HCT116 (cell line): Measurements from ENCODE around the gene SP9. TPM values are rescaled to one million over a fixed set of nuclear protein-coding genes. Genes with fewer than 3 reads are reported as not detected.

Source experiments
- ATAC-seq: fragments of 200-7000 bp; cut with Tn5 transposase; 2 replicates; pipeline ENCODE4 v1.9.1; 2020; ENCODE audit warnings: mild to moderate bottlenecking, moderate library complexity
- BruUV-seq: library from RNA; stranded (reverse); fragments of 400-500 nt; replicated peaks from 2 replicates; lab custom pipeline; 2021; lab: Mats Ljungman, UMichigan
- CTCF ChIA-PET: fragments of 300-600 bp; sonication (Branson Sonifier 250); formaldehyde crosslinking; loops from one replicate; lab custom pipeline; 2021; ENCODE audit warnings: antibody characterized with exemption; lab: Charles Lee
- POLR2A ChIA-PET: fragments of 300-600, 350-600 bp; sonication (Branson Sonifier 250); formaldehyde crosslinking; loops from one replicate; lab custom pipeline; 2021; ENCODE audit warnings: antibody characterized with exemption; lab: Charles Lee
- RAD21 ChIA-PET, 2 experiments: fragments of 300-600 bp; sonication (Branson Sonifier 250); formaldehyde crosslinking; loops; one replicate each; lab custom pipeline; 2023; ENCODE audit warnings: low total read pairs in 2 of 2; ENCODE audit not compliant: uncharacterized antibody in 2 of 2, unreplicated experiment in 2 of 2, low non-redundant PET in 1 of 2; lab: Charles Lee
- DNase-seq: peaks from one replicate; pipeline ENCODE4 v3.0.0-alpha.2; 2010; ENCODE audit warnings: low read depth, low spot score
- H2AFZ ChIP-seq: fragments of 200-600 bp; shearing (Covaris generic), sonication (generic); 2 replicates; pipeline ENCODE4 v1.6.1; 2017; ENCODE audit warnings: low read depth, mixed run types, mixed read lengths, antibody characterized with exemption, low read length; ENCODE audit not compliant: poor library complexity, severe bottlenecking
- H3K27ac ChIP-seq: 2 replicates; pipeline ENCODE4 v1.5.1; 2012; ENCODE audit warnings: low read depth, low read length
- H3K27me3 ChIP-seq: fragments of 200-600 bp; sonication (generic); 2 replicates; pipeline ENCODE4 v1.6.1; 2016; ENCODE audit warnings: mixed run types, low read length, mixed read lengths; ENCODE audit not compliant: insufficient read depth
- H3K36me3 ChIP-seq, 2 experiments: fragments of 200-500 bp in 1 of 2; fragments of 200-600 bp in 1 of 2; sonication (Bioruptor generic) in 1 of 2; sonication (generic) in 1 of 2; 2 replicates each; pipeline versions ENCODE4 v1.5.1 to v1.6.1; 2014 to 2016; ENCODE audit warnings: low read length in 2 of 2, inconsistent platforms in 1 of 2, mixed read lengths in 1 of 2, mixed run types in 1 of 2; ENCODE audit not compliant: insufficient read depth in 2 of 2, control insufficient read depth in 1 of 2
- H3K4me1 ChIP-seq, 2 experiments: fragments of 200-600 bp in 1 of 2; sonication (generic) in 1 of 2; 2 replicates each; pipeline versions ENCODE4 v1.5.1 to v1.6.1; 2012 to 2017; ENCODE audit warnings: low read length in 2 of 2, inconsistent platforms in 1 of 2, mild to moderate bottlenecking in 1 of 2, mixed read lengths in 1 of 2, mixed run types in 1 of 2, moderate library complexity in 1 of 2; ENCODE audit not compliant: insufficient read depth in 2 of 2, control insufficient read depth in 1 of 2
- H3K4me2 ChIP-seq: fragments of 200-600 bp; sonication (generic); 2 replicates; pipeline ENCODE4 v1.6.1; 2017; ENCODE audit warnings: mixed run types, low read length, mixed read lengths
- H3K4me3 ChIP-seq, 2 experiments: fragments of 200-600 bp in 1 of 2; sonication (generic) in 1 of 2; replicated peaks in 1 of 2; 2 replicates each; pipeline ENCODE4 v1.5.1; 2011 to 2016; ENCODE audit warnings: low read length in 2 of 2, control low read depth in 1 of 2, low read depth in 1 of 2, mild to moderate bottlenecking in 1 of 2, mixed read lengths in 1 of 2, mixed run types in 1 of 2
- H3K79me2 ChIP-seq: fragments of 200-600 bp; sonication (generic); 2 replicates; pipeline ENCODE4 v1.6.1; 2017; ENCODE audit warnings: mild to moderate bottlenecking, mixed run types, low read length, moderate library complexity, mixed read lengths; ENCODE audit not compliant: insufficient read depth
- H3K9ac ChIP-seq: fragments of 200-600 bp; sonication (generic); 2 replicates; pipeline ENCODE4 v1.6.1; 2016; ENCODE audit warnings: low read length, mixed read lengths
- H3K9me2 ChIP-seq: fragments of 200-600 bp; sonication (generic), shearing (Covaris generic); 2 replicates; pipeline ENCODE4 v1.6.1; 2017; ENCODE audit warnings: mixed run types, mild to moderate bottlenecking, moderate library complexity; ENCODE audit not compliant: insufficient read depth
- H3K9me3 ChIP-seq, 2 experiments: fragments of 200-500 bp in 1 of 2; fragments of 200-600 bp in 1 of 2; sonication (Bioruptor generic) in 1 of 2; sonication (generic) in 1 of 2; 2 replicates each; pipeline ENCODE4 v1.6.1; 2014 to 2017; ENCODE audit warnings: low read length in 2 of 2, mixed read lengths in 2 of 2, inconsistent platforms in 1 of 2, low read depth in 1 of 2, mild to moderate bottlenecking in 1 of 2, mixed run types in 1 of 2, moderate library complexity in 1 of 2; ENCODE audit not compliant: control insufficient read depth in 1 of 2, insufficient read depth in 1 of 2
- H4K20me1 ChIP-seq: fragments of 200-600 bp; sonication (generic), shearing (Covaris generic); 2 replicates; pipeline ENCODE4 v1.6.1; 2017; ENCODE audit warnings: mixed run types, mild to moderate bottlenecking, moderate library complexity; ENCODE audit not compliant: insufficient read depth
- ATF3 ChIP-seq: IDR thresholded peaks from 2 replicates; pipeline ENCODE4 v1.6.1; 2012
- FOSL1 ChIP-seq: IDR thresholded peaks from 2 replicates; pipeline ENCODE4 v1.6.1; 2012; ENCODE audit warnings: low read depth
- RAD21 ChIP-seq: IDR thresholded peaks from 2 replicates; pipeline ENCODE4 v1.6.1; 2012; ENCODE audit warnings: low read depth, mild to moderate bottlenecking
- SP1 ChIP-seq: IDR thresholded peaks from 2 replicates; pipeline ENCODE4 v1.6.1; 2012; ENCODE audit warnings: low read depth
- ZBTB33 ChIP-seq: IDR thresholded peaks from 2 replicates; pipeline ENCODE4 v1.6.1; 2011; ENCODE audit warnings: mild to moderate bottlenecking, low read length, moderate library complexity; ENCODE audit not compliant: insufficient replicate concordance; ENCODE audit errors: extremely low read depth
- ZFX ChIP-seq: fragments of 450-650 bp; IDR thresholded peaks from 2 replicates; pipeline ENCODE4 v1.6.1; 2017
- ZNF274 ChIP-seq: fragments of 200-500 bp; sonication (Bioruptor generic); IDR thresholded peaks from 2 replicates; pipeline ENCODE4 v1.6.1; 2014; ENCODE audit warnings: mild to moderate bottlenecking, low read depth, low read length, inconsistent platforms
- intact Hi-C: fragments of 100-400 bp; cut with micrococcal nuclease; formaldehyde crosslinking; loops from 2 replicates; pipeline ENCODE4 v1.10.0; 2022
- total RNA-seq: library from RNA; stranded (reverse); gene quantifications from one replicate; pipeline ENCODE4 v1.2.1, GENCODE V29; 2021; ENCODE audit not compliant: unreplicated experiment
- TF ChIP-seq, protein P1 (sequence below): IDR thresholded peaks from 2 replicates; pipeline ENCODE4 v1.6.1; 2012
- TF ChIP-seq, protein P2 (sequence below), 3 experiments: fragments of 200-600 bp in 1 of 3; sonication (generic) in 1 of 3; IDR thresholded peaks in 2 of 3; conservative IDR thresholded peaks in 1 of 3; 2 replicates each; pipeline ENCODE4 v1.5.1; 2012 to 2017; ENCODE audit warnings: low read depth in 2 of 3, low read length in 2 of 3, antibody characterized with exemption in 1 of 3, borderline replicate concordance in 1 of 3, control low read depth in 1 of 3, mild to moderate bottlenecking in 1 of 3, mixed read lengths in 1 of 3, mixed run types in 1 of 3, moderate library complexity in 1 of 3; ENCODE audit not compliant: insufficient read depth in 1 of 3

The SP9 gene
- total RNA-seq, 1 experiment from 2014 or later, result 0.69 TPM

- ChIA-PET CTCF (no interaction called here), POLR2A (no interaction called here), RAD21 (no interaction called here)
- no peak overlapping the region for H3K4me2 ChIP-seq
- H3K4me3 ChIP-seq, result no peak overlapping the region
- H3K9me2 ChIP-seq, result no peaks in the 10 kb centered on the region
- H3K27ac ChIP-seq, result no peak overlapping the region
- no peaks in the 10 kb centered on the region for H4K20me1 ChIP-seq
- no peaks in the 10 kb centered on the region for H3K9me3 ChIP-seq
- no peaks in the 10 kb centered on the region for H3K27me3 ChIP-seq
- H3K4me1 ChIP-seq, result peaks cover 0 to 12% of the 10 kb centered on the region in 2 experiments; a peak in 2 of 4 replicates
- H2AFZ ChIP-seq, result no peak overlapping the region
- no peak overlapping the region for H3K9ac ChIP-seq
- no peak for TF ChIP-seq ATF3
- intact Hi-C loops, result loop anchor here (5.0 kb wide), 2 partner anchors 266 to 771 kb away; no protein-coding TSS in a partner anchor
- ATAC-seq (no peak), DNase-seq (no peak)
- BruUV-seq, result no TSS peak
- H3K36me3 ChIP-seq, result peaks cover 0 to 5% of the 10 kb centered on the region in 2 experiments; a peak in 1 of 4 replicates
- H3K79me2 ChIP-seq, result no peaks in the 10 kb centered on the region
Measured at GRCh38 chr2:174343343-174343622, 8.5 kb downstream of the SP9 start.

DNA sequence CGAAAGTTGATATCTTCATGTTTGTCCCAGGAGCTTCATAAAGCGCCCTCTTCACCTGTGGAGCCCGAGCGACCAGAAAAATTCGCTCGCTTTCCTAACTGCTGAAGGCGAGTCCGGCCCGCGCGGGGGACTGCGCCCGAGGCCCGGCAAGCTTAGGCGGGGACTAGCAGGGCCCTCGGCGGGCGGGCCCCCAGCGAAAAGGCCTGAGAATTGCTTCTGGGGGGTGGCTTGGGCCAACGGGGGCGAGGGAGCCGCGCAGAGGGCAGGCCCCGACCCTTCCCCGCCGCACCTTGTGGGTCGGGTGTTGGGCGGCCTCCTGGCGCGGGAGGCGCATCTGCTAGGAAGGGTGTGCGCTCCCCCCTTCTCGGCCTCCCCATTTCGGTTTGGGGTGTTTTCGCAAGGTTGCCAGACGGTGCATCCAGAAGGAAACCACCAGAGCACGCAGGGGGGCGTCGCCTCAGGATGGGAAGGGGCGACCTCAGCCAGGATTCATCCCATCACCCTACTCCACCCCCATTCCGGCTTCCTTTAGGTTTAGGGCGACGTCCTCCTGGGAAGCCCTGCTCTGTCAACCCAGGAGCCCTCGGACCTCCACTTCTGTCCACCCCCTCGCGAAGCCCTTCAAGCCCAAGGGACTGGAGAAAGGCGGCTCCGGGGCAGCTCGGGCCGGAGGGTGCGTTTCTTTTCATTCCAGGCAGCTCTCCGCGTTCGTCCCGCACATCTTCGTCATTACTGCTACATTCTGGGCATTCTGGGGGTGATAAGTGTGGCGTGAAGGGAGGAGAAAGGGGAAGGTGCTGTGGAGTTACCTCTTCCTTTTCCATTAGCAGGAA is 9.1 kb downstream of the SP9 start:
- Histone ChIP-seq H3K4me2 (no peak overlapping the region), H4K20me1 (no peaks in the 10 kb centered on the region), H3K9me3 (no peaks in the 10 kb centered on the region), H3K36me3 (peaks cover 0 to 9% of the 10 kb centered on the region in 2 experiments; a peak in 1 of 4 replicates), H3K9me2 (no peaks in the 10 kb centered on the region), H3K4me1 (peaks cover 0 to 12% of the 10 kb centered on the region in 2 experiments; a peak in 2 of 4 replicates), H3K27ac (no peak overlapping the region), H3K79me2 (no peaks in the 10 kb centered on the region), H3K9ac (no peak overlapping the region), H3K4me3 (no peak overlapping the region), H2AFZ (no peak overlapping the region), H3K27me3 (no peaks in the 10 kb centered on the region)
- DNase-seq (no peak), ATAC-seq (no peak)
- CTCF ChIA-PET, result interaction anchor here (0.8 to 1.2 kb wide), 4 partner anchors 186 to 944 kb away, joined by 3 to 6 read pairs (median 4); no protein-coding TSS in a partner anchor
- POLR2A ChIA-PET, result no interaction called here
- intact Hi-C loops, result loop anchor here (5.0 kb wide), 2 partner anchors 267 to 772 kb away; no protein-coding TSS in a partner anchor
- RAD21 ChIA-PET, result no interaction called here
- no TSS peak for BruUV-seq
- TF ChIP-seq, protein P1, sequence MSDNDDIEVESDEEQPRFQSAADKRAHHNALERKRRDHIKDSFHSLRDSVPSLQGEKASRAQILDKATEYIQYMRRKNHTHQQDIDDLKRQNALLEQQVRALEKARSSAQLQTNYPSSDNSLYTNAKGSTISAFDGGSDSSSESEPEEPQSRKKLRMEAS, result no peak
- TF ChIP-seq SP1 (no peak), RAD21 (no peak), FOSL1 (no peak), ZBTB33 (no peak), ZFX (no peak), ZNF274 (no peak)
- TF ChIP-seq, protein P2, sequence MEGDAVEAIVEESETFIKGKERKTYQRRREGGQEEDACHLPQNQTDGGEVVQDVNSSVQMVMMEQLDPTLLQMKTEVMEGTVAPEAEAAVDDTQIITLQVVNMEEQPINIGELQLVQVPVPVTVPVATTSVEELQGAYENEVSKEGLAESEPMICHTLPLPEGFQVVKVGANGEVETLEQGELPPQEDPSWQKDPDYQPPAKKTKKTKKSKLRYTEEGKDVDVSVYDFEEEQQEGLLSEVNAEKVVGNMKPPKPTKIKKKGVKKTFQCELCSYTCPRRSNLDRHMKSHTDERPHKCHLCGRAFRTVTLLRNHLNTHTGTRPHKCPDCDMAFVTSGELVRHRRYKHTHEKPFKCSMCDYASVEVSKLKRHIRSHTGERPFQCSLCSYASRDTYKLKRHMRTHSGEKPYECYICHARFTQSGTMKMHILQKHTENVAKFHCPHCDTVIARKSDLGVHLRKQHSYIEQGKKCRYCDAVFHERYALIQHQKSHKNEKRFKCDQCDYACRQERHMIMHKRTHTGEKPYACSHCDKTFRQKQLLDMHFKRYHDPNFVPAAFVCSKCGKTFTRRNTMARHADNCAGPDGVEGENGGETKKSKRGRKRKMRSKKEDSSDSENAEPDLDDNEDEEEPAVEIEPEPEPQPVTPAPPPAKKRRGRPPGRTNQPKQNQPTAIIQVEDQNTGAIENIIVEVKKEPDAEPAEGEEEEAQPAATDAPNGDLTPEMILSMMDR (IDR thresholded peaks at IDR 0.05 in 2 of 3, conservative IDR thresholded peaks at IDR 0.05 in 1 of 3; ENCODE audit: borderline replicate concordance in 1 of 3, insufficient read depth in 1 of 3, low read depth in 2 of 3, low read length in 2 of 3), result no peak
